Ectodermal cell (in vitro differentiated cells): ENCODE measurements around the gene KCND1.

ENCODE experiments used
- H3K27ac ChIP-seq: 2 replicates; pipeline ENCODE4 v1.7.0; 2013; ENCODE audit warnings: mild to moderate bottlenecking, low read depth, low read length; ENCODE audit not compliant: insufficient read depth, poor library complexity, severe bottlenecking
- H3K27me3 ChIP-seq: 2 replicates; pipeline ENCODE4 v1.7.0; 2013; ENCODE audit warnings: mild to moderate bottlenecking, low read length; ENCODE audit not compliant: insufficient read depth, control insufficient read depth, poor library complexity, severe bottlenecking
- H3K36me3 ChIP-seq: one replicate; pipeline ENCODE4 v1.7.0; 2013; ENCODE audit warnings: low read length; ENCODE audit not compliant: control insufficient read depth, insufficient read depth
- H3K4me1 ChIP-seq: one replicate; pipeline ENCODE4 v1.7.0; 2013; ENCODE audit warnings: low read length; ENCODE audit not compliant: control insufficient read depth, insufficient read depth
- H3K4me3 ChIP-seq: 2 replicates; pipeline ENCODE4 v1.7.0; 2013; ENCODE audit warnings: low read depth, low read length, control low read depth; ENCODE audit not compliant: insufficient read depth
- H3K9me3 ChIP-seq: 2 replicates; pipeline ENCODE4 v1.7.0; 2013; ENCODE audit warnings: mild to moderate bottlenecking, low read length, moderate library complexity; ENCODE audit not compliant: control insufficient read depth
- WGBS, 2 experiments: methylation state at CpG; one replicate each; pipeline ENCODE4 v1.1.7; 2013; ENCODE audit warnings: missing lambda C conversion rate in 2 of 2; 5-methylcytosine and 5-hydroxymethylcytosine counted together

The KCND1 gene

GRCh38 chrX:48939524-48940228 is 32.0 kb downstream of the KCND1 start:
- Histone ChIP-seq H3K27me3 (no peaks in the 10 kb centered on the region), H3K9me3 (no peaks in the 10 kb centered on the region), H3K27ac (no peak overlapping the region), H3K4me1 (peaks cover 6% of the 10 kb centered on the region), H3K36me3 (peaks cover 4% of the 10 kb centered on the region), H3K4me3 (no peak overlapping the region)
- WGBS, 2 experiments, result 88 to 95% methylated on average over 2 to 3 of the region's 3 CpGs

DNA sequence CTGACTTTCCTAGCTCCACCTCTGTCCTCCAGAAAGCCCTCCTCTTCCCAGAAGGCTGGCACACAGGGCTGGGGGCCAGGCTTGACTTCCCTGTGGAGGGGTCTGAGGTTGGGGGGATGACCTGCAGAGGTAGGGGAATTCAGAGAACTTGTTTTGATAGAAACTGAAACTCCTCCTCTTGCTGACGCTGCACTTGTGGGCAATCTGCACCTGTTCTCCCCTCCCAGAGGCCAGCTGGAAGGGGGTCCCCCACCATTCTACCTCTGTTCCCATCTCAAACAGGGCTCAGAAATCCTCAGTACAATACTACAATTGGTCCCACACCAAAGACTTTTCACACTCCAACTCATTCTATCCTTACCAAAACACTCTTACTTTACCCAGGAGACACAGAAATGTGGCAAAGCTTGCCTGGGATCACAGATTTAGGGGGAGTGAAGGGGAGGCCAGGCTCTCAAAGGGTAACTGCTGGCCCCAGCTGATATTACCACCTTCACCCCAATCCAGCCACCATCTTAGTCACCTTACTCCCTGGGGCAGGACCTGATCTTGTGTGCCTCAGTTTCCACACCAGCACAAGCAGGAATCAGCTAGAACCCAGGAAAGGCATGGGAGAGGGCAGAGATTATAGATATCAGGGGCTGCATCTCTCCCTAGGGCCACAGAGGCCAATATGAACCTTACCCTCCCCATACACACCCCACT is 32.8 kb downstream of the KCND1 start:
- Histone ChIP-seq H3K27ac (no peak overlapping the region), H3K36me3 (peaks cover 6% of the 10 kb centered on the region), H3K4me3 (no peak overlapping the region), H3K27me3 (no peaks in the 10 kb centered on the region), H3K9me3 (no peaks in the 10 kb centered on the region), H3K4me1 (peaks cover 6% of the 10 kb centered on the region)
- WGBS, 2 experiments, result 83 to 87% methylated on average over 1 of the region's 1 CpG

- H3K4me1 ChIP-seq, result peaks cover 6% of the 10 kb centered on the region
- WGBS, 2 experiments, result 19 to 21% methylated on average over 9 of the region's 9 CpGs
- H3K36me3 ChIP-seq, result peaks cover 13% of the 10 kb centered on the region
- H3K4me3 ChIP-seq, result no peak overlapping the region
- H3K9me3 ChIP-seq, result no peaks in the 10 kb centered on the region
- no peak overlapping the region for H3K27ac ChIP-seq
- H3K27me3 ChIP-seq, result no peaks in the 10 kb centered on the region
Observed at GRCh38 chrX:48937054-48937907, 34.4 kb downstream of the KCND1 start.

- 92 to 95% methylated on average over 8 of the region's 8 CpGs for WGBS, 2 experiments
- Histone ChIP-seq H3K9me3 (no peaks in the 10 kb centered on the region), H3K4me1 (peaks cover 6% of the 10 kb centered on the region), H3K4me3 (no peak overlapping the region), H3K27me3 (no peaks in the 10 kb centered on the region), H3K36me3 (peaks cover 13% of the 10 kb centered on the region), H3K27ac (no peak overlapping the region)
Observed at GRCh38 chrX:48936429-48937053, 35.1 kb downstream of the KCND1 start.

GRCh38 chrX:48935301-48935670 is 36.4 kb downstream of the KCND1 start:
- no peak overlapping the region for H3K27ac ChIP-seq
- WGBS, 2 experiments, result 82 to 88% methylated on average over 1 of the region's 1 CpG
- H3K9me3 ChIP-seq, result no peaks in the 10 kb centered on the region
- H3K4me1 ChIP-seq, result peaks cover 6% of the 10 kb centered on the region
- peaks cover 13% of the 10 kb centered on the region for H3K36me3 ChIP-seq
- H3K4me3 ChIP-seq, result no peak overlapping the region
- no peaks in the 10 kb centered on the region for H3K27me3 ChIP-seq

DNA sequence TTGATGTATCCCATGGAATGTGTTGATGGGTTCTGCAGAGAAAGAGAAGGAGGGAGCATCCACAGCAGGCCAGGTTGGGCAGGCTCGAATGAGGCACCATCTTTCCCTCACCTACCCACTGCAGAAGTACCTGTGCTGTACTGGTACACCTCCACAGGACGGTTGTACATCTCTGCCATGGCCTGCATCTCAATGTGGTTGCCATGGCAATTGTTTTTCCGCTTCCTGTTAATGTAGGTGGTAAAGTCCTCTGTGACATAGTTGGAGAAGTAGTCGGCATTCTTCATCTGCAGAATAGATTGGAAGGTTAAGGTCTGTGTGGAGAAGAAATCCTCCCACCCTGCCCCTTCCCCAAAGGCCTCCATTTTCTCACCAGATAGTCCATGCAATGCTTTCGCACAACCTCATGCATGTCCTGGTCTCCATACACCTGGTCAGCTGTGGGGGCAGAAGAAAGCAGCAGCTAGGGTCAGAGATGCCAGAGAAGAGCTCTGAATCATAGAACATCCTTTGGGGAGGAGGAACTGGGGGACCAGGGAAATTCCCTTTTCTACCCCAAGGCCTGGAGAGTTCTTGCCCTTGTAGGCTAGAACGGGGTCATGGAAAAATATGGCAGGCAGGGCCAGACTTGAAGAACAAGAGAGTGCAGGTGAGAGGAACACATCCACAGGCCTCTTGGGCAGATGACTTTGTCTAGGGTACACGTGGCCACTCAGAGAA is 36.9 kb downstream of the KCND1 start:
- H3K9me3 ChIP-seq, result no peaks in the 10 kb centered on the region
- H3K27me3 ChIP-seq, result no peaks in the 10 kb centered on the region
- H3K4me1 ChIP-seq, result peaks cover 6% of the 10 kb centered on the region
- H3K27ac ChIP-seq, result no peak overlapping the region
- WGBS, 2 experiments, result 94 to 95% methylated on average over 6 to 7 of the region's 7 CpGs
- H3K4me3 ChIP-seq, result no peak overlapping the region
- peaks cover 13% of the 10 kb centered on the region for H3K36me3 ChIP-seq

GRCh38 chrX:48933757-48934156 is 37.9 kb downstream of the KCND1 start:
- Histone ChIP-seq H3K4me1 (peaks cover 6% of the 10 kb centered on the region), H3K27ac (no peak overlapping the region), H3K9me3 (no peaks in the 10 kb centered on the region), H3K27me3 (no peaks in the 10 kb centered on the region), H3K4me3 (no peak overlapping the region), H3K36me3 (peaks cover 13% of the 10 kb centered on the region)
- 94 to 100% methylated on average over 2 of the region's 2 CpGs for WGBS, 2 experiments

DNA sequence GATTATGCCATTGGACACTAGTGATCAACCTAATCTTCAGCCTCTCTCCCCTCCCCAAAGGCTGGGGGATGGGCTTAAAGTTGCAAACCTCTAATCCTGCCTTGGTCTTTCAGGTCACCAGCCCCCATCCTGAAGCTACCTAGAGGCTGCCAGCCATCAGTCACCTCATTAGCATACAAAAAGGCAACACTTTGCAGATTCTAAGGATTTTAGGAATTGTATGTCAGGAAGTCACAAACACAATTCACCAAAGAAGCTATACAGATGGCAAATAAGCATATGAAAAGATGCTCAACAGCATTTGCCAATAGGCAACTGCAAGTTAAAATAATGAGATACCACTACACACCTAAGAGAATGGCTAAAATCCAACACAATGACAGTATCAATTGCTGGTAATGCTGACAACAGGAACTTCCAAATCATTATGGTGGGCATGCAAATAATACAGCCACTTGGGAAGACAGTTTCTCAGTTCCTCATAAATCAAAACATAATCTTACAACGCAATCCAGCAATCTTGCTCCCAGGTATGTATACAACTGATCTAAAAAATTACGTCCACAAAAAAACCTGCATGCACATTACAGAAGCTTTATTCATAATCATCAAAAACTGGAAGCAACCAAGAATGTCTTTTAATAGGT is 43.8 kb downstream of the KCND1 start:
- H3K4me3 ChIP-seq, result no peak overlapping the region
- H3K27me3 ChIP-seq, result no peaks in the 10 kb centered on the region
- peaks cover 5% of the 10 kb centered on the region for H3K4me1 ChIP-seq
- no peak overlapping the region for H3K27ac ChIP-seq
- H3K36me3 ChIP-seq, result peaks cover 2% of the 10 kb centered on the region
- no peaks in the 10 kb centered on the region for H3K9me3 ChIP-seq
- WGBS, 2 experiments, result 20 to 26% methylated on average over 2 of the region's 2 CpGs

DNA sequence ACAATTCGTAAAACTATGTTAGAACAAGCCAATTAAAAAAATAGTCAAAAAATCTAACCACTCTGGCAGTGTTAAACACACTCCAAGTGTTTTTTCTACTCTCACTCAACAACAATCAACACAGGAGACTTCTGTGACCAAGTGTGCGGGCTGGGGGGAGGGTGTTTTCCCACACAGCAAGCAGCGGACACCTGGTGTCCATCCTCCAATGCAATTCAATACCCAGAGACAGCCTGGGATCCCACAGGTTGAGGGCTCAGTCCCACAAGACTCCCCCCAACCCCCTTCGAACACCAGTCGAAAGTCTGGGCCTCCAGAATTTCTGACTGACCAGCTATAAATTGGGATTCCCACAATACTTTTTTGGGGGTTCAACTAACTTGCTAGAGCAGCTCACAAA is 44.5 kb downstream of the KCND1 start:
- H3K27ac ChIP-seq, result no peak overlapping the region
- H3K4me1 ChIP-seq, result peaks cover 5% of the 10 kb centered on the region
- 19 to 33% methylated on average over 4 of the region's 5 CpGs for WGBS, 2 experiments
- H3K9me3 ChIP-seq, result no peaks in the 10 kb centered on the region
- H3K4me3 ChIP-seq, result no peak overlapping the region
- H3K27me3 ChIP-seq, result no peaks in the 10 kb centered on the region
- no peaks in the 10 kb centered on the region for H3K36me3 ChIP-seq
